Right cardiac atrium (tissue), 5 donors: ENCODE data around the gene SRPK1. TPM values are rescaled to one million over a fixed set of nuclear protein-coding genes. Genes with fewer than 3 reads are reported as not detected.

Experiments used
- ATAC-seq, 2 donors: fragments of 200-7000 bp; cut with Tn5 transposase; one replicate each; pipeline versions ENCODE4 v1.8.0 to v1.9.1; 2020; ENCODE audit warnings: moderate library complexity in 2 of 2, mild to moderate bottlenecking in 1 of 2
- DNase-seq, 3 donors: peaks; one replicate each; pipeline ENCODE4 v3.0.0-alpha.2; 2020
- H3K27ac ChIP-seq: one replicate; pipeline ENCODE4 v1.5.1; 2013; ENCODE audit warnings: mild to moderate bottlenecking, low read length, control low read depth, moderate library complexity
- H3K27me3 ChIP-seq: one replicate; pipeline ENCODE4 v1.6.1; 2013; ENCODE audit not compliant: control insufficient read depth, insufficient read depth
- H3K4me1 ChIP-seq: one replicate; pipeline ENCODE4 v1.6.1; 2013; ENCODE audit warnings: low read length; ENCODE audit not compliant: control insufficient read depth, insufficient read depth
- H3K4me3 ChIP-seq: one replicate; pipeline ENCODE4 v1.5.1; 2013; ENCODE audit warnings: low read length, control low read depth
- H3K9me3 ChIP-seq: one replicate; pipeline ENCODE4 v1.6.1; 2013; ENCODE audit warnings: low read length; ENCODE audit not compliant: control insufficient read depth
- WGBS: extraction: QIAGEN DNeasy Blood & Tissue Kit; methylation state at CpG from one replicate; pipeline ENCODE4 v1.1.7; 2013; 5-methylcytosine and 5-hydroxymethylcytosine counted together
- intact Hi-C, 4 donors: fragments of 100-400 bp; cut with DNase I; formaldehyde crosslinking; loops; one replicate each; pipeline versions ENCODE4 v1.11.0 to v1.14.0; 2022 to 2023
- polyA plus RNA-seq: library from polyadenylated mRNA; stranded (reverse); fragments of 200-250 nt; gene quantifications from one replicate; pipeline ENCODE4 v1.2.3, GENCODE V29; 2013
- total RNA-seq, 4 donors: library from RNA; stranded (reverse); fragmentation: NEBNext Ultra II Directional; extraction: Animal tissue kit (Norgen Biotek cat#: 25700); gene quantifications; one replicate each; pipeline ENCODE4 v1.2.1, GENCODE V29; 2021
- donor health status: healthy with polysubstance abuse.
- donor health status: DM: no; HTN: yes; CAD: no.
- donor health status: DM: no; HTN: no; CAD: no.
- donor health status: DM: no; HTN: yes; CAD: no; lungs with severe emphysema.
- donor health status: DM: yes; HTN: yes; CAD: no.

Gene SRPK1
- total and polyA plus RNA-seq, 5 donors: 7.8 to 24.0 (median 20.8) TPM

GRCh38 chr6:35810971-35811698 is 109.8 kb downstream of the SRPK1 start:
- no peak for DNase-seq
- 62% methylated on average over 14 of the region's 14 CpGs for WGBS
- intact Hi-C loops: no loop called here
- Histone ChIP-seq H3K27ac (no peak overlapping the region), H3K27me3 (no peaks in the 10 kb centered on the region), H3K4me3 (no peak overlapping the region), H3K9me3 (no peaks in the 10 kb centered on the region), H3K4me1 (no peaks in the 10 kb centered on the region)
- ATAC-seq: peak in 1 of 2 donors; percentile 11

- no peak overlapping the region for H3K4me3 ChIP-seq
- intact Hi-C loops: no loop called here
- no peaks in the 10 kb centered on the region for H3K4me1 ChIP-seq
- no peaks in the 10 kb centered on the region for H3K27me3 ChIP-seq
- ATAC-seq (no peak), DNase-seq (no peak)
- 76% methylated on average over 5 of the region's 5 CpGs for WGBS
- no peaks in the 10 kb centered on the region for H3K9me3 ChIP-seq
- no peak overlapping the region for H3K27ac ChIP-seq
Measured at GRCh38 chr6:35809809-35810208, 111.1 kb downstream of the SRPK1 start.

GRCh38 chr6:35808688-35809087 is 112.2 kb downstream of the SRPK1 start:
- H3K27ac ChIP-seq: no peak overlapping the region
- intact Hi-C loops: no loop called here
- WGBS: 33% methylated on average over 3 of the region's 3 CpGs

GRCh38 chr6:35804996-35805736 is 115.7 kb downstream of the SRPK1 start, which contains the start of gene LHFPL5:
TSS of gene LHFPL5 (plus strand) at chr6:35805352. CDS start at chr6:35805671, 319 bp downstream.
- intact Hi-C loops: no loop called here
- H3K27ac ChIP-seq: no peak within 1 kb of the TSS
- no peaks in the 10 kb centered on the region for H3K9me3 ChIP-seq
- peak; percentile 80 to 89 for ATAC-seq
- DNase-seq: peak; percentile 25 to 79 (median 61)
- no peaks in the 10 kb centered on the region for H3K27me3 ChIP-seq
- H3K4me1 ChIP-seq: no peaks in the 10 kb centered on the region
- 12% methylated on average over 40 of the region's 40 CpGs for WGBS
- H3K4me3 ChIP-seq: peak within 1 kb of the TSS; percentile 30

More at GRCh38 chr6:35808688-35809087, 112.2 kb downstream of the SRPK1 start:
- Histone ChIP-seq H3K4me1 (no peaks in the 10 kb centered on the region), H3K27me3 (no peaks in the 10 kb centered on the region), H3K9me3 (no peaks in the 10 kb centered on the region), H3K4me3 (no peak overlapping the region)
- no peak for ATAC-seq
- no peak for DNase-seq

GRCh38 chr6:35801148-35801547 is 119.8 kb downstream of the SRPK1 start:
- Histone ChIP-seq H3K4me3 (no peak overlapping the region), H3K9me3 (no peaks in the 10 kb centered on the region), H3K27me3 (no peaks in the 10 kb centered on the region), H3K4me1 (no peaks in the 10 kb centered on the region), H3K27ac (no peak overlapping the region)
- intact Hi-C loops: no loop called here
- WGBS: 56% methylated on average over 3 of the region's 3 CpGs
- DNase-seq (no peak), ATAC-seq (no peak)

- Histone ChIP-seq H3K4me1 (no peaks in the 10 kb centered on the region), H3K9me3 (no peaks in the 10 kb centered on the region), H3K27ac (no peak overlapping the region), H3K4me3 (no peak overlapping the region), H3K27me3 (no peaks in the 10 kb centered on the region)
- no peak for ATAC-seq
- 60% methylated on average over 5 of the region's 5 CpGs for WGBS
- intact Hi-C loops: no loop called here
- no peak for DNase-seq
Measured at GRCh38 chr6:35798706-35799105, 122.2 kb downstream of the SRPK1 start.

- no peaks in the 10 kb centered on the region for H3K9me3 ChIP-seq
- no peak overlapping the region for H3K27ac ChIP-seq
- intact Hi-C loops: no loop called here
- no peak overlapping the region for H3K4me3 ChIP-seq
- ATAC-seq (peak; percentile 30 to 32), DNase-seq (no peak)
- H3K27me3 ChIP-seq: no peaks in the 10 kb centered on the region
- 72% methylated on average over 8 of the region's 8 CpGs for WGBS
- no peaks in the 10 kb centered on the region for H3K4me1 ChIP-seq
Measured at GRCh38 chr6:35797837-35798526, 122.9 kb downstream of the SRPK1 start.

GRCh38 chr6:35796236-35796635 is 124.7 kb downstream of the SRPK1 start:
- DNase-seq: no peak
- Histone ChIP-seq H3K4me3 (no peak overlapping the region), H3K27ac (no peak overlapping the region), H3K27me3 (no peaks in the 10 kb centered on the region), H3K4me1 (no peaks in the 10 kb centered on the region), H3K9me3 (no peaks in the 10 kb centered on the region)
- WGBS: 81% methylated on average over 4 of the region's 4 CpGs
- no peak for ATAC-seq
- intact Hi-C loops: no loop called here

GRCh38 chr6:35795453-35796071 is 125.3 kb downstream of the SRPK1 start:
- WGBS: 88% methylated on average over 11 of the region's 11 CpGs

GRCh38 chr6:35794536-35795452 is 126.1 kb downstream of the SRPK1 start:
- DNase-seq (no peak), ATAC-seq (peak in 1 of 2 donors; percentile 31)
- Histone ChIP-seq H3K4me1 (no peaks in the 10 kb centered on the region), H3K27ac (no peak overlapping the region), H3K27me3 (no peaks in the 10 kb centered on the region), H3K4me3 (no peak overlapping the region), H3K9me3 (no peaks in the 10 kb centered on the region)
- intact Hi-C loops: no loop called here
- WGBS: 93% methylated on average over 17 of the region's 17 CpGs

More at GRCh38 chr6:35795453-35796071, 125.3 kb downstream of the SRPK1 start:
- peak in 1 of 3 donors; percentile 51 for DNase-seq
- ATAC-seq: peak in 1 of 2 donors; percentile 23
- Histone ChIP-seq H3K27ac (no peak overlapping the region), H3K9me3 (no peaks in the 10 kb centered on the region), H3K4me1 (no peaks in the 10 kb centered on the region), H3K4me3 (no peak overlapping the region), H3K27me3 (no peaks in the 10 kb centered on the region)
- intact Hi-C loops: no loop called here
